ENCODE data around the gene MAPKBP1.

Gene MAPKBP1

GRCh38 chr15:41810651-41811431, 36.6 kb downstream of the MAPKBP1 start:
- no peak for DNase-seq

DNA sequence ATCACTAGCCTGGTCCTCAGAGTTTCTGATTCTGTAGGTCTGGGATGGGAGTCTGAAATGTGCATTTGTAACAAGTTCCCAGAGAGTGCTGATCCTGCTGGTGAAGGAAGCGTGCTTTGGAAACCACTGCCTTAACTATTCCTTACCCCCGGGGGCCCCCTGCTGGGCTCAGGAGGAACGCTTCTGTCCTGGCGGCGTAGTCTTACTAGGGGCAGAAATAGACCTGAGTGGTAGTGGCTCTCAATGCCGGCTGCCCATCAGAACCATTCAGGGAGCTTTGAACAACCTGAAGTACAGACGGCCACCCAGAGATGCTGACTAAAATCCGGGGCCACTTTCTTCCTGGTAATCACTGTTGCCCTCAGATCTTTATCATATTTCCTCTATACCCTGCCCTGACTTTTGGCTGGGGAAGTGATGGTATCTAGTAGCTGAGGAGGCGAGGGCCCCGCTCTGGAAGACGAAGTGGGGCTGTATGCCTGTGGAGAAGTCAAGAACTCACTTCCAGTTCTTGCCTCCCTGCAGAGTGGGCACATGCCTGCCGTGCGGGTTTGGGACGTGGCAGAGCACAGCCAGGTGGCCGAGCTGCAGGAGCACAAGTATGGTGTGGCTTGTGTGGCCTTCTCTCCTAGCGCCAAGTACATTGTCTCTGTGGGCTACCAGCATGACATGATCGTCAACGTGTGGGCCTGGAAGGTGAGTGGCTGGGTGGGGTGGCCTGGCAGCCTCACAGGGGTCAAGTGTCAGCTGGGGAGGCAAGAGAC, 37.3 kb downstream of the MAPKBP1 start:
- peak; percentile 69 for DNase-seq

DNA sequence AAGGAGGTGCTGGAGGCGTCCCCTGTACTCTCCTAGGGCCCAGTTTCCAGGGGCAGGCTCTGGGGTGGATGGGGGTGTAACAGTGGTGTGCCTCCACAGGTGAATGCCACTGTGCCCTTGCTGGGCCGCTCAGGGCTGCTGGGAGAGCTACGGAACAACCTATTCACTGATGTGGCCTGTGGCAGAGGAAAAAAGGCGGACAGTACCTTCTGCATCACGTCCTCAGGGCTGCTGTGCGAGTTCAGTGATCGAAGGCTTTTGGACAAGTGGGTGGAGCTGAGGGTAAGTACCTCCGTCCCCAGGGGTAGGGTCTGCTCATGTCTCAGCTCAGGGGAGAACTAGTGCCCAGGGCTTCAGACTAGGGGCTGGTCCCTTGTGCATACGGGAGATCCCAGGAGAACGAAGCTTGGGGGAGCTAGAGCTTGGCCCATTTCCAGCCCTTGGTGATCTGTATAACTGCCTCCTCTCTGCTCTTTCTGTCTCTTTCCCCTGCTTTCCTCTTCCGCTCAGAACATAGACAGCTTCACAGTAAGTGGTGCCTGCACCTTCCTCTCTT, 38.6 kb downstream of the MAPKBP1 start:
- no peak for DNase-seq

- DNase-seq, result no peak
Measured at GRCh38 chr15:41813426-41813825, 39.1 kb downstream of the MAPKBP1 start.

DNA sequence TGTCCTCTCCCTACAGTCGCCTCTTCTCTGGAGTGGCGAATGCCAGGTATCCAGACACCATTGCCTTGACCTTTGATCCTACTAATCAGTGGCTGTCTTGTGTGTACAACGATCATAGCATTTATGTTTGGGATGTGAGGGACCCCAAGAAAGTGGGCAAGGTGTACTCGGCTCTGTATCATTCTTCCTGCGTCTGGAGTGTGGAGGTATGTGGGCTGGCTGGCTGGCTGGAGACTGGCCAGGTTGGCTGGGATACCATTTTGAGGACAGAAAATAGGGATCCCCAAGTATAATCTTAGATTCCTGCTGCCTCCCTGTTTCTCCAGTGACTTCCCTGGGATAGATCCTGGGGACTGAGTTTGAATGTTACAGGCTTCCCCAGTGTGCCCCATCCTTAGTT, 40.2 kb downstream of the MAPKBP1 start:
- DNase-seq, result no peak

- DNase-seq, result no peak
Measured at GRCh38 chr15:41816788-41817187, 42.5 kb downstream of the MAPKBP1 start.

DNA sequence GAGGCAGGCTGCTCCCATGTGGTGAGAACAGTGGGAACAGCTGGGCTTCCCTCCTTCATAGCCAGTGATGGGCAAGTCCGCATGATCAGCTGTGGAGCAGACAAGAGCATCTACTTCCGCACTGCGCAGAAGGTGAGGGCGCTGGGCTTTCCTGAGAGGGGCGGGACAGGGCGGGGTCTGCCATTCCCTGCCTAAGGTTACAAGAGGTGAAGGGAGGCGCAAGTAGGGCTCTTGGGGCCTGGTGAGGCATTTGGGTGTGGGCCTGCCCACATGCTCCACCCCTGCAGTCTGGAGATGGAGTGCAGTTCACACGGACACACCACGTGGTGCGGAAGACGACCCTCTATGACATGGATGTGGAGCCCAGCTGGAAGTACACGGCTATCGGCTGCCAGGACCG, 43.0 kb downstream of the MAPKBP1 start:
- no peak for DNase-seq

DNA sequence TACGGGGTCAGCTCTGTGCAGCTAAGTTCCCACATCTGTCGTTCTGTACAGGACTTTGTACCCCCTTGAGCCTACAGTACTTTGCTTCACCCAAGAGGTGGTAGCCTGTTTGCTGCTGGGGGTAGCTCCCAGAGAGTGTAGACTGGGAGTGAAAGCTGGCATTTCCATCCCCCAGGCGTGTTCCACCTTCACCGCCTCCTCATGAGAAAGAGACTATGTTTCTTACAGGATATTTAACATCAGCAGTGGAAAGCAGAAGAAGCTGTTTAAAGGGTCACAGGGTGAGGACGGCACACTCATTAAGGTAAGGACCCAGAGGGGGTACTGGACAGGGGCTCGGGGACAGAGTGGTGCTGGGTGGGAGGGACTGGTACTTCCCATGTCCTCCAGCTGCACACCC, 43.5 kb downstream of the MAPKBP1 start:
- DNase-seq, result no peak

DNA sequence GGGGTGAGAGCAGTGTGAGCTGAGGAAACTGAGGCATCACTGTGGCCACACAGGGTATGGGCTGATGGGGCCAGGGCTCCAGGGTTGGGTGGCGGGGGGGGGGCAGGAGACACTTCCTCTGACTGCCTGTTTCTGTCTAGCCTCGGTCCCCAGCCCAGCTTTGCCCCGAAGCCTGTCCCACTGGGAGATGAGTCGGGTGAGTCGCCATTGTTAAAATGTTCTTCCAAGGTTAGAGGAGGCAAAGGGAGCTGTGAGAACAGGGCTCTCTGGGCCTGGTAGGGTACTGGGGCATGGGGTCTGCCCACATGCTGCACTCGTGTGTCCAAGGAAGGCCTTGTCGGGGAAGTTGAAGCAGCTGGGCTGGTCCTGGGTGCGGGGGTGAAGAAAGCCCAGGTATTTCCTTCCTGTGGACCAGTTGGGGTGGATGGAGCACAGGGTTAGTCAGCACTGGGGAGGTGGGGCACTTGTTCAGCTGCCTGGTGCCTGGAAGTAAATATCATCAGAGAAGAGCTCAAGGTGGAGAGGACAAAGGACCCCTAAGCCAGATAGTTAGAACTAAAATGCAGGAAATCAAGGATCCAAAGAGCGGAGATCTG, 45.3 kb downstream of the MAPKBP1 start:
- DNase-seq, result no peak

DNA sequence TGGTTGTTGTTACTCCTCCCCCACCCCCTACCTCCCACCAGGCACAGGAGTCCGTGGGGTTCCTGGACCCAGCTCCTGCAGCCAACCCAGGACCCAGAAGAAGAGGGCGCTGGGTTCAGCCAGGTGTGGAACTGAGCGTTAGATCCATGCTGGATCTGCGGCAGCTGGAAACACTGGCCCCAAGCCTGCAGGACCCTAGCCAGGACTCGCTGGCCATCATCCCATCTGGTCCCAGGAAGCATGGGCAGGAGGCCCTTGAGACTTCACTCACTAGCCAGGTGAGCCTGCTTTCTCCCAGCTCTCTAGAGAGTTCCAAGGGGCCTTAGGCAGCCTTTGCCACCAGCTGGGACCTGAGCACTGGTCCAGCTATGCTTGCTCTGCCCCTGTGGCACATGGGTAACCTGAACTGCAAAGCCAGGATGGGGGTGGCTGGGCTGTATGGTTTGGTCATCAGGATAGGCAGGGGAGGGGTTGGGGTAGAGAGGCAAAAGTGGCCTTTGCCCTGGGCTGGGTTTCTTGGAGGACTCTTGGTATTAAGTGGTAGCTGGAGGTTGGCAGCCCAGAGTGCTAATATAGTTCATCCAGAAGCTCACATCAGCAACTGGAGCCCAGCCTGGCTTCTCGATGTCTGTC, 46.6 kb downstream of the MAPKBP1 start:
- no peak for DNase-seq

DNA sequence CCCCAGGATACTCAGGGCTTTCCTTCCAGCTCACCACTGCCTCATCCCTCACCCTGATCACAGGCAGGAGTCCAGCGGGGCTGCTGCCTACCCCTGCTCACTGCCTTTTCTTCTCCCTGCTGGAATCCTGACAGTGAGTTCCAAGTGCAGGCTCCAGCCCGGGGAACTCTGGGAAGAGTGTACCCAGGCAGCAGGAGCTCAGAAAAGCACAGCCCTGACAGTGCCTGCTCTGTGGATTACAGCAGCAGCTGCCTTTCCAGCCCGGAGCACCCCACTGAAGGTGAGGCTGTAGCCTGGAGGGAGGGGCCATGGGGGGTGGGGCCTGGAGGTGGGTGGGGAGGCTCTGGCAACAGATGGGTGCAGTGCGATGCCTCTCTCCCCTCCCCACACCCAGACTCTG, 47.5 kb downstream of the MAPKBP1 start:
- DNase-seq, result peak; percentile 18

- no peak for DNase-seq
Measured at GRCh38 chr15:41822471-41822870, 48.2 kb downstream of the MAPKBP1 start.

DNA sequence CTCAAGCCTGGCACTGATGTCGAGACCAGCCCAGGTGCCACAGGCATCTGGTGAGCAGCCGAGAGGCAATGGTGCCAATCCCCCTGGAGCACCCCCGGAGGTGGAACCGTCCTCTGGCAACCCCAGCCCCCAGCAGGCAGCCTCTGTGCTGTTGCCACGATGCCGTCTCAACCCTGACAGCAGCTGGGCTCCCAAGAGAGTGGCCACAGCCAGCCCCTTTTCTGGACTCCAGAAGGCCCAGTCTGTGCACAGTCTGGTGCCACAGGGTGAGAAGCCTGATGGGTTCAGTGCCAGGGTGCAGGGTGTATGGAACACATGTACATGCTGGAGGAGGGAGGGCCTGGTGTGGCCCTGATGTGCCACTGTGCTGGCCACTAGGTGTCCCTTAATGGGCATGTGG, 48.7 kb downstream of the MAPKBP1 start:
- no peak for DNase-seq

GRCh38 chr15:41823502-41823901, 49.2 kb downstream of the MAPKBP1 start:
- DNase-seq, result no peak

GRCh38 chr15:41824062-41824745, 49.9 kb downstream of the MAPKBP1 start:
- no peak for DNase-seq

GRCh38 chr15:41825145-41825544, 50.9 kb downstream of the MAPKBP1 start:
- DNase-seq, result no peak

- DNase-seq, result no peak
Measured at GRCh38 chr15:41825572-41826535, 51.6 kb downstream of the MAPKBP1 start.

DNA sequence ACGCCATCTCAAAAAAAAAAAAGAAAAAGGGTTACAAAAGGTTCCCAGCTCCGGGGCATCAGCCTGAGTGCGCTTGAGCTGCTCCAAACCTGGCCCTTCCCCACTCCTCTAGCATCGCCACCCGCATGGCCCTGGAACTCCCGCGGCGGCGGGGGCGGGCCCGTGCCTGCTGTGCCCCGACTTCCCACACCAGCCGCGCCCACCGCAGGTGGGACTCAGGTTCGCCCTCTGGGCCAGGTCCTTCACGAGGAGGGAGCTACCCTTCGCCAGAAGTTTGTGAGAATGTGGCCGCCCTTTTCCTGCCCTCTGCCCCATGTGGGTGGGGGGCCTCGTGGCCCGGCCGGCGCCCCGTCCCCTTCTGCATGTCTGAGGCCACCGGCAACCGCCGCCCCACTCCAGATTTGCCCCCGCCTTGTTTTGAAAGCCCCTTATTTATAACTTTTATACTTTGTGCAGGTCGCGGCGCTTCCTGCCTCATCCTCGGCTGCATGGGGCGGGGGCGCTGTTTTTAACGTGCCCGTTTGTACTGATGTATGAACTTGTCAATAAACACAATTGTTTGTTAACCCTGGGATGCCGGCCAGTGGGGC, 53.1 kb downstream of the MAPKBP1 start:
- DNase-seq, result no peak

DNA sequence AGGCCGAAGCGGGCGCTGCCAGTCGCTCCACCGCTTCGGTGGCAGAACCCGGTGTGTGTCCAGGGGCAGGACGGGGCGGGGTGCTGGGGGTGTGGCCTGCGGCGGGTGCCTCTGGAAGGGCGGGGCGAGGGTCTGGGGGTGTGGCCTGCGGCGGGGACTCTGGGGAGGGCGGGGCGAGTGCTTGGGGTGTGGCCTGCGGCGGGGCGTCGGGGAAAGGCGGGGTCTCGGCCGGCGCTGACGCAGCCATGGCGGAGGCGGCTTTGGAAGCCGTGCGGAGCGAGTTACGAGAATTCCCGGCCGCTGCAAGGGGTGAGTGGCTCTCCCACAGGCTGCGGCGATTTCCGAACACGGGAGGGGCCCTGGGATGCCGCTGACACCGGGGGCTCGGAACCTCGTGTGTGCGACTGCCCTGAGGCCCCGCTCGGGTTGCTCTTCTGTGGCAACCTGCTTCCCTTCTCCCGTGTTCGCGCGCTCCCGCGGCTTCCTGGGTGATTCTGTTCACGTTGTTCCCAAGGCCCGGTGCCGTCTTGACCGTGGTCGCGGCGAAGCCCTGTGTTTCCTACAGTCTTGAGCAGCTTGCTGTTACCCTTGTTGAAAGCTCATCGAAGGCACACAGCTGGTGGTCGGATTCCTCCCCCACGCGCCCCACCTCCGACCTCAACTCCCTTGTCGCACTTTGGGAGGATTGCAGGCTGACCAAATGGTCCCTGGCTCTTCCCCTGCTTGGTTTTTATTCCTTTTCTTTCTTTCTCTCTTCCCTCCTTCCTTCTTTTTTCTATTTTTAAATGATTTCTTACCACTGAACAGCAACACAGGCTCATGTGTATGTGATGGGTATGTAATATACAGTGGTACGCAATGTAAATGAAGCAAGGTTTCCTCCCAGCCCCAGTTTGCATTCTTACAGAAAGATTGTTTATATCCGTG, 53.9 kb downstream of the MAPKBP1 start, which contains the start of gene JMJD7:
TSS of gene JMJD7 (plus strand) at position 213 of the 927 bp plus-strand sequence. CDS start at position 246, 33 bp downstream.
- DNase-seq, result peak; percentile 22

DNA sequence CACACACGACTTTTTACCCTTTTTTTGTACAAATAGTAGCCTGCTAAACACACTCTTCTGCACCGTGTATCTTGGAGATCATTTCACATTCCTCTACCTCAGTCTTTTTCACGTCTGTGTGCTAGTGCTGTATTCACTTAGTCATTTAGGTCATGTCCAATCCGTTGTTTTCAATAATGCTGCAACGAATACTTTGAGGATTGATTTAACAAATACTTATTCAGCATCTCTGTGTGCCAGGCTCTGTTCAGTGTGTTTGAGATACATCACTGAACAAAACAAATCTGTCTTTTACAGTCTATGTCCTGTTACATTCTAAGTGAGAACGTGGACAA, 54.5 kb downstream of the MAPKBP1 start:
- no peak for DNase-seq
